GM19238 (cell line): ENCODE measurements around the gene GPD1L.
"Not testable (repeated sequence)": the region's sequence is repeated elsewhere in the genome, so short reads cannot be mapped to it uniquely, and the experiment has no call there.

Experiments
- DNase-seq: peaks from one replicate; pipeline ENCODE4 v3.0.0; 2011; ENCODE audit warnings: low spot score; ENCODE audit not compliant: insufficient read length

The GPD1L gene

GRCh38 chr3:32105291-32106131 is 909 bp upstream of the GPD1L start:
- no peak for DNase-seq

GRCh38 chr3:32106929-32107362 is 526 bp downstream of the GPD1L start:
- no peak for DNase-seq

- not testable (repeated sequence) for DNase-seq
These were observed 1.8 kb downstream of the GPD1L start for GRCh38 chr3:32108224-32108623.

GRCh38 chr3:32109256-32109655 is 2.8 kb downstream of the GPD1L start:
- DNase-seq, result no peak

- DNase-seq, result no peak
These were observed 3.9 kb downstream of the GPD1L start for GRCh38 chr3:32110233-32110760.

- no peak for DNase-seq
These were observed 5.1 kb downstream of the GPD1L start for GRCh38 chr3:32111560-32111959.

- no peak for DNase-seq
These were observed 7.1 kb downstream of the GPD1L start for GRCh38 chr3:32113566-32113965.

GRCh38 chr3:32113981-32114545 is 7.6 kb downstream of the GPD1L start:
- DNase-seq, result no peak

- DNase-seq, result not testable (repeated sequence)
These were observed 8.3 kb downstream of the GPD1L start for GRCh38 chr3:32114546-32115386.

GRCh38 chr3:32117320-32117719 is 10.9 kb downstream of the GPD1L start:
- no peak for DNase-seq

- no peak for DNase-seq
These were observed 11.8 kb downstream of the GPD1L start for GRCh38 chr3:32118215-32118614.

GRCh38 chr3:32120471-32120870 is 14.1 kb downstream of the GPD1L start:
- DNase-seq, result no peak

- DNase-seq, result no peak
These were observed 14.7 kb downstream of the GPD1L start for GRCh38 chr3:32121137-32121536.

- DNase-seq, result no peak
These were observed 17.2 kb downstream of the GPD1L start for GRCh38 chr3:32123620-32124019.

GRCh38 chr3:32125012-32125411 is 18.6 kb downstream of the GPD1L start:
- DNase-seq, result no peak

- DNase-seq, result no peak
These were observed 20.0 kb downstream of the GPD1L start for GRCh38 chr3:32126305-32127015.

- DNase-seq, result no peak
These were observed 20.9 kb downstream of the GPD1L start for GRCh38 chr3:32127219-32127826.

- DNase-seq, result no peak
These were observed 22.5 kb downstream of the GPD1L start for GRCh38 chr3:32128936-32129335.

GRCh38 chr3:32129832-32130231 is 23.4 kb downstream of the GPD1L start:
- no peak for DNase-seq

- DNase-seq, result no peak
These were observed 25.7 kb downstream of the GPD1L start for GRCh38 chr3:32132121-32132520.

- DNase-seq, result no peak
These were observed 26.3 kb downstream of the GPD1L start for GRCh38 chr3:32132706-32133105.
